Fibroblast of gingiva (primary cell): ENCODE results near the gene LAMP5.

ENCODE experiments used
- DNase-seq: peaks from one replicate; pipeline ENCODE4 v3.0.0-alpha.2; 2011; ENCODE audit warnings: low read depth

Gene LAMP5, protein sequence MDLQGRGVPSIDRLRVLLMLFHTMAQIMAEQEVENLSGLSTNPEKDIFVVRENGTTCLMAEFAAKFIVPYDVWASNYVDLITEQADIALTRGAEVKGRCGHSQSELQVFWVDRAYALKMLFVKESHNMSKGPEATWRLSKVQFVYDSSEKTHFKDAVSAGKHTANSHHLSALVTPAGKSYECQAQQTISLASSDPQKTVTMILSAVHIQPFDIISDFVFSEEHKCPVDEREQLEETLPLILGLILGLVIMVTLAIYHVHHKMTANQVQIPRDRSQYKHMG

DNA sequence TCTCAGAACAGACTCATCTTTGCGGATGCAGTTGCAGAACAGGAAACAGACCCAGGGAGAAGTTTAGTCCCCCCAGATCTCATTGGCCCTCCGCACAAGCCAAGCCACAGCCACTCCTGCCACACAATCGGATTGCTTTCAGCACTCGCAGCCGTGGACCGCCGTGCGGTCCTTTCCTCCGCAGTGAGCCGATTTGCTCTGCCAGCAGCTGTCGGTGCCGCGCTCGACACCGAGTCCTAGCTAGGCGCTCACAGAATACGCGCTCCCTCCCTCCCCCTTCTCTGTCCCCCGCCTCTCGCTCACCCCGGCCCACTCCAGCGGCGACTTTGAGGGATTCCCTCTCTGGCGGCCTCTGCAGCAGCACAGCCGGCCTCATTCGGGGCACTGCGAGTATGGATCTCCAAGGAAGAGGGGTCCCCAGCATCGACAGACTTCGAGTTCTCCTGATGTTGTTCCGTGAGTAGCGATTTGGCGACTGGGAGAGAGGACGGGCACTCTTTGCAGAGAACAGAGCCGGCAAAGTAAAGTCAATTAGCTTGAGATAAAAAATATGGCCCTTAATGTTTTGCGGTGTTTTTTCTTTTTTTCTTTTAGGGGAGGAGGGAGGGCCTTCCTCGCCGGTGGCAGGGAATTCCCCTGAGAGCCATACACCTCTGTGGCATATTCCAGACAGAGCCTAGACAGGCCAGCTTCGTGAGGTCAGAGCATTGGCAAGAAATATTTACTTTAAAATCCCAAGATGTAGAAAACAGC, at the start of gene LAMP5:
Gene LAMP5, plus strand, starts transcription at position 130 of the 753 bp plus-strand sequence. Its CDS starts 263 bp downstream, at position 393.
- DNase-seq, result peak; percentile 21

DNA sequence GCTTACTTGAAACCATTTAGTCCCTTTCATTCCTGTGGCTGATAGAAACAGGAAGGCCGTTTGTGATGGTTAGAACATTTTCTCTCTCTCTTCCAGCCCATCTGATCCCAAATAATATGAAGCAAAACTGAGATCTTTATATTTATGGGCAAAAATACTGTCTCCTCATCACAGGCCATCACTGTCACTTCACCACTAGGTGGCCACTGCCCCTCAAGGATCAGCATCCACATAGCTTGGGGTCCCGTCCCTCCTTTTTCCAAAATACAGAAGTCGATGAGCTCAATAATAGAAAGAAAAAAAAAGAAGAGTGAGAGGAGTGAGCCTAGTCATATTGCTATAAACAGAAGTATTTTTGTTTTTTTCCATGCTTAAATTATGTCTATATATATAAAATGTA, 46.4 kb upstream of the LAMP5 start:
- DNase-seq, result no peak

DNA sequence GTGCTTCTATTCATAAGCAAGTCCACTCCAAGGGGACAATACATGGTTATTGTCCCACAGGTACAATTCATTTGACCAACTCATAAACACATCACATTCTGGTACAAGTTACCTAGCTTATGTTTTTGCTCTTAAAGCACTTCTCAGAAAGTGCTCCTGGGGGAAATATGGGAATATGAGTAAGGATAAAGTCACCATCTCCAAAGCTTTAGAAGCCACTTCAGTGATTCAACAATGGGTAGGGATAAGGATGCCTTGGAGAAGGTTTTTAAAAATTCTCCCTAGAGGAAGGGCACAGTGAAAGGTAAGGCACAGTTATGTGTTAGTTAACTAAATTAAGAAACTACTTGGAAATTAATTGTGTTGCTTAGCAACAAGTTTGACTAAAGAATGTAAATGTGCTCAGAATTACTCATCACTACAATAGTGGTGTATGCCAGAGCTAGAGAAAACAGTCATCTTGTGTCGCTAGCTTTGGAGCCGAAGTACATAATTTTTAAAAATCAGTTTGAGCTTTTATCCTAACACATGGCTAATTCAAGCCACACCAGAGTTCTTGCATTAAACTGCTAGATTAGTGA, 39.5 kb upstream of the LAMP5 start:
- peak; percentile 53 for DNase-seq

DNA sequence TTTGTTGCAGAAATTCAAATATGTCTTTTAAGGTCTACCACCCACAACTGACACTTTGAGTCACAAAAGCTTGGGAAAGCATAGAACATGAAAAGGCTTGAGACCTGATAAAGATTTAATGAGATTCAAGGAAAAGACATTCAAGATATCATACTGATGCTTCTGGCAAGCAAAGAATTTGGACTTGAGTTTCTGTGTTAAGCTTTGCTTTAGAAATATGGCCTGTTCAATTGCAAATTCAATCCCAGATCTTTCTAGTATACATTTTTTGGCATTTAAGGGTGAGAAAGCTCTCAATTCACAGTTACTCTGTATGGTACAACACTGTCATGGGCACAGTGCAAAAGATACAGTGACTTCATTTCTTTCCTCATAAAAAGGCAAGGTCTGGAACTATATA, 38.9 kb upstream of the LAMP5 start:
- DNase-seq, result no peak

DNA sequence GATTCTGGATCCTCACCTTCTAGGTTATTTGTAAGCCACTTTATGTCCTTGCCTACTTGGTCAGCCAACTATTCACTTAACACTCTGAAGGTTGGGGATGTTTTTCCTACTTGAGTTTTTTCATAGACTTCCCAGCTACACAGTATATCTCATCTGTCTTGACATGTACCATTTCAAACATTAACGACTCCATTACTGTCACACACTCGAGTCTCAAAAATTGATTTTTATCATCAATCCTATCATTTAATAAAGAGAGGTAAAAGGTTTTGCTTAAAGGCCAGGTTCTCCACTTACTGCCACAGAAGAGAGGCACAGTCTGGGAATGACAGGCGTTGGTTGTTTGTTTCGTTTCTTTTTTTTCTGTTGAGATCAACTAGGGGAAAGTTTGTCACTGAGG, 38.2 kb upstream of the LAMP5 start:
- no peak for DNase-seq

DNA sequence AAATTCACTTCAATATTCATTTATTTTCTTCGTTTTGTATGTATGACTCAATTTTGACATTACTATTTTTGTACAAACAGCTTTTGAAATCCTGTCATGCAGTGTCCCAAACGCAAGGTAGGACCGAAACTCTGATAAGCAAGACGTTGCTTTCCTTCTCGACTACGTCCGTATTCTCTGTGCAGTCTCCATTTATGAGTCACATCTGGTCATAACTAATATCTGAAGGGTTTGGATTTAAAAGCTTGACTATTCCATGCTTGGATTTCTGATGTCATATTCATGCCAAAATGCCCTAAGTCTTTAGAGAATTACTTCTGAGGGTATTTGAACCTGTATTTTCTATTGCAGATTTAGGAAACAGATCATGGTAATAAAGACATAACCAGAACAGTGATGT, 37.8 kb upstream of the LAMP5 start:
- no peak for DNase-seq

DNA sequence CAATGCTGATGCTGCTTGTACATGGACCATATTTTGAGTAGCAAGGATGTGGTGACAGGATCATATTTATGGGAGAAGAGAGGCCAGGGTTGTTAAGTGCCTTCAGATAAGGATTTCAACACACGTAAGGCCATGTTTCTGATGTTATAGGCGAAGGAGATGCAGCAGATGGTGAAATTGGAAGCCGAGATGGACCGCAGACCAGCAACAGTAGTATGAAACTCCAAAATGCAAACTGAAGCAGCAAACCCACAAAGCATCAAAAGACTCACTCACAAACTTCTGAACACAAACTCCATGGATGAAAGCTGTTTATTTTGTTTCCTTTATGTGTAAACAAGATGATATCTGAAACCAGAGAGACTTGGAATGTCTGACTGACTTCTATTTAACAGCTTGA, 35.6 kb upstream of the LAMP5 start:
- DNase-seq, result peak; percentile 65

DNA sequence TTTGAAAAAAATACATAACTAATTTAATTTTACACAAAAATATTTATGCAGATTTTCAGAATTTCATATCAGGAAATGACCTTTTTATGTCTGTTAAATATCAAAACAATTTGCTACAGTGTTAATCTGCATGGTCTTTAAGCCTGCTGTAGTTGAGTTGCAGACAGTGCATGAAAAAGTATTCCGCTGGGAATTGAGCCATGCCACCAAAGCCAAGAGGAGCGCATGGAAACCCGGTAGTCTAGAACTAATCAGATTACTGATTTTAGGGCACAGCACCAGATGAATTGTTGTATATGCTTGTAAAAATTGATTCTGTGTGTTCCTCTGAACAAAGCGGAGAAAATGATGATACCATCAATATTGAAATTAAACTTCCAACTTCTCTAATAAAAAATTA, 34.3 kb upstream of the LAMP5 start:
- no peak for DNase-seq

DNA sequence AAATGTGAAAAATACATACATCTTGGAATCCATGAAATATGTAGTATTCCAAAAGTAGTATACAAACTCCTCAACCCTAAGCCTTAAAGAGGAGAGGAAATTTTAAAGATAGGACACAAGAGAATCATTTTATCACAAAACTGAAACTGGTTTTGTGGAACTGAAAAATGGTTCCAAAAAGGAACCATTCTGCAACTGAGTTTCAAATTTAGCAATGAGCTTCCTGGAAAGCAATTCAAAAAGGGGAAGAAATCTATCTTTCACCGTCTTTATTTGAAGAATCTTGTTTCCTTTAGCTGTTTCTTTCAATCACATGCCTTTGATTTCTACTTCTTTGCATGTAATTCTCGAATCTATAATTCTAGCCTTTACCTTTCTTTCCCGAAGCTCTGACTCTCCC, 32.2 kb upstream of the LAMP5 start:
- DNase-seq, result no peak

DNA sequence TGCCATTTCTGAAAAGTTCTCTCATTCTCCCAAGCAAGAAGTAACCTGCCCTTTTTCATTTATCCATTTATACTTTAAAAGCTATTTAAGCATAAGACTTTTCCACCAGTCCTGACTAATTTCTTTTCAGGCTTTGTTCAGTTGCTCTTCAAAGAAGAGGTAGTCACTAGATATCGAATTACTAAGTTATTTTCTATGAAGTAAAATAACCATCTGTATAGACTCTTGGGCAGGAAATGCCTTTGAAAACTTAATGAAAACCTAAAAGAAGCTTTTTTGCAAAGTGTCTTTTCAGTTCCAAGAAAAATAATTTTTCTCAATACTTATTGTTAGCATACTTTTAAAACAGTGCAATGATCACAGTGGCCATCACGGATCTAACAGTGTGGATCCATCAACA, 31.3 kb upstream of the LAMP5 start:
- peak; percentile 24 for DNase-seq

DNA sequence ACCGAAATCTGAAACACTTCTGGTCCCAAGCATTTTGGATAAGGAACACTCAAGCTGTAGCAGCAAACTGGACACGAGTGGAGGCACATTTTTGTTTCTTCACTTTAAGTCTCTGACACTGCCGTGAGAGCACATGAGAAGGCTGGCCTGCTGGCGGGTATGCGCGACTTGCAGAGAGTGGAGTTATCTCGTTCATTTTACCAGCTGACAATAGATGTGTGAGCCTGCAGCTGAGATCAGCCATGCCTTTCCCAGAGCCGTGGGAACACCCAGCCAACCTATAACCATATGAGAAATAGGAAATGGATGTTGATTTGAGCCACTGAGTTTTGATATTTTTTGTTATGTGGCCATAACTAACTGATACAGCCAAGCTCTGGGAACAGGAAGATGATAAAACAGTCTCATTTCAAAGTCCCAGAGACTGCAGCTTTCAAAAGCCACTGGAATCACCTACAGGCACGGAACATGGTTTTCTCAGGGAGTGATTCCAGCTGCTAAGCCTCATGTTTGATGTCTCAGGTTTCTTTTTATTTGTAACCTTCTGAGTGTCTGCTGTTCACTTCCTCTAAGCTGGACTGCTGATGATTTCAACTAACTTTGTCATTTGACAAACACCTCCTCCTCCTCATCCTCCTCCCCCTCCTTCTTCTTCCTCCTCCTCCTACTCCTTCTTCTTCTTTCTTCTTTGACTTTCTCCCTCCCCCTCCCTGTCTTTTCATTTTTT, 28.6 kb upstream of the LAMP5 start:
- DNase-seq, result no peak

DNA sequence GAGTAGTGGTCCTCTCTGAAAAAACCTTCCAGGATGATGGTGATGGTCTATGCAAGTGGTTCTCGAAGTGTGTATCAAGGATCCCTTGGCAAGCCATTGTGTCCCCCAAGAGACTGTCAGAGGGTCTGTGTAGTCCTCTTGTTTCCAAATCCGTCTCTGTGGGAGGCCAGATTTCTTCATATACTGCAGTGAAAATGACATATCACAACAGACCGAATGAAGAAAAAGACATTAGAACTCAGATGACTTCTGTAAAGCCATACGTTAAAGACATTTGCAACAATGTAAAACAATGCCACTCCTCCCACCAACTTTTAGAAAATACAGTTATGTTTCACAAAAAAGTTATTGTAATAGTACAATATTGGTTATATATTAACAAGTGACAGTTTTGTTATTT, 27.2 kb upstream of the LAMP5 start:
- DNase-seq, result no peak

DNA sequence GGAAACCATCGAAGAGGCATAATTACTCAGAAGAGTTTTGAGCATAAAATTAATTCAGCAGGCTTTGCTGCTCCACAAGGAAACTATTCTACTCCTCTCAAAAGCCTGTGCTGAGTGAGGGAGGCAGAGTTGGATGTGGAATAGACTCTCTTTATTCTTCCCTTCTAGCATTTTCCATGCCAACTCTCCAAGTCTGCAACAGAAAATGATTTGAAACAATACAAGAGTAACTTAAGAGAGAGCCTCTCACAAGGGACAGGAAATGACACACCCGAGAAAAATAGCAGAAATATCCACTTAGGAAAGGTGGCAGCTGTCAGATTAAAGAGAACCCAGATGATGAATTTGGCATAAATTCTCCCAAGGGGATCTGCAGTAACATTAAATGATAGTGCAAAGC, 26.3 kb upstream of the LAMP5 start:
- no peak for DNase-seq

DNA sequence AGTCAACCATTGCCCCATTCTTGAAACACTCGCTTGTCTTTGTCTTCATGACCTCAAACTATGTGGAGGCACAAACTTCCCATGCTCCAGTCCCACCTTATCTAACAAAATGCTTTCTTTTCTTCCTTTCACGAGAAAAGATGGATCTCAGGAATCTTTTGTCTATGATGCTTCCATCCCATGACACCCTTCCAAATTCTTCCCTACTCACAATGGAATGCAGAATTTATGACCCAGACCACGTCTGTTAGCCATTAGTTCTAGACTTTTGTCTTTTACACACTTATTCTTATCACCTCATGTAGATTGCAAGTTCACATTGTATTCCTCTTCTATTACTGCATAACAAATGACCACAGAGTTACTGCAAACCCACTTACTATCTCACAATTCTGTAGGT, 24.2 kb upstream of the LAMP5 start:
- no peak for DNase-seq

DNA sequence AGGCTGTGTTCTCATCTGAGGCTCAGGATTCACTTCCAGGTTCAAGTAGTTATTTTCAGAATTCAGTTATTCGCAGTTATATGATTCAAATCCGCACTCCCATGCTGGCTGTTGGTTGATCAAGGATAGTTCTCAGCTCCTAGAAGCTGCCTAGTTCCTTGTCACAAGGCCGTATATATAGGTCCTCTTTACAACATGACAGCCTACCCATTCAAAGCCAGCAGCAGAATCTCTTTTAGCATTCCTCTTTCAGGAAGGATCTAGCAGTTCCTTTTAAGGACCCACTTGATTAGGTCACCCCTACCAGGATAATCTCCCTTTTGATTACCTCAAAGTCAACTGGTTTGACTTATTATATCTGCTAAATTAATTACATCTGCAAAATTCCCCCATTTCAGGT, 23.8 kb upstream of the LAMP5 start:
- DNase-seq, result no peak

DNA sequence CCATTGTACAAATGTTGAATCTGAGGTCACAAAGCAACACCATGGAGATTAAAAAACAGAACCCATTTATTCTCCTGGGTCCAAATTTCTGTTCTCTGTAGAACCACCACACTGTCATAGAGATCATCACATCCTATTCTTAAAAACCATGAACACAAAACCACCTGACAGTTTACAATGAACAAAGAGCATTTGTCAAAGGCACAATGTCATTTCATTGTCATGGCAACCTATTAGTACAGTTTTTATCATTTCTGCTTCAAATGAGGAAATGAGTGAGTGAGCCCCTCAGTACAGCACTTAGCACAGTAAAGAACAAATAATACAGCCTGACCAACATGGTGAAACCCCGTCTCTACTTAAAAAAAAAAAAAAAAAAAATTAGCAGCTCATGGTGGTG, 23.1 kb upstream of the LAMP5 start:
- DNase-seq, result no peak

DNA sequence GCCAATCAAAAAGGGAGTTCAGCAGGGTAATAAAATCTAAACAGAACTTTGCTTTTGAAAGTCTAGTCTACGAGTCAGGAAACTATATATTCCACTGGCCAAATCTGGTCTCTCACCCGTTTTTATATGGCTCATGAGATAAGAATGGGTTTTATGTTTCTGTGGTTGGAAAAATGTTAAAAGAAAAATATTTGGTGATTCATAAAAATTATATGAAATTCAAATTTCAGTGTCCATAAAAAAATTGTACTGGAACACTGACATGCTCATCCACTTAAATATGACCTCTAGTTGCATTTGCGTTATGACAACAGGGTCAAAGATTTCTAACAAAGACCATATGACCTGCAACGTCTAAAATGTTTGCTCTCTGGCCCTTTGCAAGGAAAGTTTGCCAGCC, 22.3 kb upstream of the LAMP5 start:
- DNase-seq, result peak; percentile 79

DNA sequence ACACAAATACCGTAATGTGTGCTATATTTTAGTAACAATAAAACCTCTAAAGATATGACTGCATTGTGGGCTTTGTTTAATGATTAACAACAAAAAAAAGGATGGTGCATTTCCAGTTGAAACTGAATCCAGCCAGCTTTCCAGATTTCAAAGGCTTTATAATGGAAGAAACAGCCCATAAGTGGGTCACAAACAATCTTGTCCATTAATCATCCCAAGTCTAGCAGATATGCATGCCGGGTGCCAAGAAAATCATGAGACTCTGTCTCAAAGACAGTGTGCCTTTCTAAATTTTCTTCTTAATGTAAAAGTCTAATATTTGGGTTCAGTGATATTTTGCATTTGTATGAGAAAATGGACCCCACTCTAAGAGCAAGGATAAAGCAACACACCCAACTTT, 20.6 kb upstream of the LAMP5 start:
- DNase-seq, result no peak

DNA sequence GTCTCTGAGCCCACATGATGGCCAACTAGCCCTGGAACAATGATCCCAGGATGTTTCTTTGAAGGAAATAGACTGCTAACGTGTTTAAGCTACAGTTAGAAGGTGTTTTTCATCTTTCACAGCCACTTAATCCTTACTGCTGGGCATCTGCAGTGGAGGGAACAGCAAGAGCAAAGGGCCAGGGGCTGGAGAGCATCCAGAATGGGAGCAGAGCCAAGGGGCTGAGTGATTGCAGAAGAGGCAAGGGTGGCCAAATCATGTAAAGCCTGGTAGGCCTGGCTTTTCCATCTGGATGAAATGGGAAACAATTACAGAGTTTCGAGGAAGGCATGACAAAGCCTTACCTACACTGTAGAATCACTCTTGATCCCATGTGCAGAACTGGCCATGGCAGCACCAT, 18.7 kb upstream of the LAMP5 start:
- DNase-seq, result peak; percentile 34

DNA sequence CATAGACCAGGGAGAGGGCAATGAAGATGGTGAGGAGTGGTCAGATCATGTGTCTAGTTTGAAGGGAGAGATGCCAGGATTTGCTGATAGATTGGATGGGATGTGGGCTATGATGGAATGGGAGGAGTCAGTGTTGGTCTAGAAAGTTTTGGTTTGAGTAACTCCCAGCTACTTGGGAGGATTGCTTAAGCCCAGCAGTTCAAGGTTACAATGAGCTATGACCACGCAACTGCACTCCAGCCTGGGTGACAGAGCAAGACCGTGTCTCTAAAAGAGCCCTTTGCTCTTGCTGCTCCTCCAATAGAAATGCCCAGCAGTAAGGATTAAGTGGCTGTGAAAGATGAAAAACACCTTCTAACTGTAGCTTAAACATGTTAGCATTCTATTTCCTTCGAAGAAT, 18.2 kb upstream of the LAMP5 start:
- DNase-seq, result no peak

DNA sequence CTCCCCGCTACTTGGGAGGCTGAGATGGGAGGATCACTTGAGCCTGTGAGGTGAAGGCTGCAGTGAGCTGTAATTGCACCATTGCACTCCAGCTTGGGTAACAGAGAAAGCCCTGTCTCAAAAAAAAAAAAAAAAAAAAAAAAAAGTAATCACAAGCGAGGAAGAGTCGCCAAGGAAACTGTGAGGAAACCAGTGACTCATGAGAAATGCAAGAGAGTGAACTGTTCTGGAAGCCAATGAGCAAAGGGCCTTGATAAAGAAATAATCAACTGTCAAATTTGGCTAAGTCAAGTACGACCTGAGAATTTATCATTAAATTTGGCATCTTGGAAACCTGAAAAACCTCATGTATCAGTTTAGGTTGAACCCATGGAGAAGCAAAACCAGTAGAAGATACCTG, 16.1 kb upstream of the LAMP5 start:
- DNase-seq, result peak; percentile 62

DNA sequence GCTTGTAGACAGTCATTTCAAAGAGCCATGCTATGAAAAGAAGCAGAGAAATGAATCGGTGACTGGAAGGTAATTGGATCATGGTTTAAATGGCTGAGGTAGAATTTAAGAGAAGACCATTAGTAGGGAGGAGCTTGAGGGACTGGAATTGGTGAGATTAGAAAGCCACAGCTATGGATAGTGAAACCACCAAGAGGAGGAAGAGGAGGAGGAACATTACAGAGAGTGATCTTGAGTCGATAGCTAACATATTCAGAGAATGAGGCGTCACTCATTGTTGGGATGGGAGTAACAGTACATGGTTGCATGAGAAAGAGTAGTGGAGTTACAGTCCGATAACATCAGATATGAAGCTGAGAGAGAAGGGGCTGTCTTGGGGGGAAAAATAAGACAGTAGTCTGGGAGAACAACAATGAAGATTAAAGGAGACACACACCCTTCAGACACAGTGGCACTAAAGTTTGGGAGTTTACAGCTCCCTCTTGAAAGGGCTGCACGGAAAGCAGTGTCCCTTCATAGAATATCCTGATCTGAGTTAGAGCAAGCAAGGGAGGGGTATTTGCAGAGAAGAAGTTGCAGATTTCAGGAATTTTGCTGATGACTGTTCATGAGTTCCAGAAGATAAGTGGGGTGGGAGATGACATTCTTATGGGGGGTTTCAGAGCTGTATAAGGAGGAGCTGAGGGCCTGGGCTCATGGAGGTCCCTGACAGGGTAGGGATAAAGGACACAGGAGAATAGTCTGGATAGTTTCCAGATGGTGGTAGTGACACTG, 15.1 kb upstream of the LAMP5 start:
- DNase-seq, result no peak
